HUES6 (cell line): ENCODE data around the gene TVP23C.
A peak's percentile ranks its signal among the peaks of the same experiment; 100 is the strongest.

Source experiments
- H3K27ac ChIP-seq: 2 replicates; pipeline ENCODE4 v1.7.0; 2013; ENCODE audit warnings: low read depth, mild to moderate bottlenecking, low read length, inconsistent platforms
- H3K27me3 ChIP-seq: 2 replicates; pipeline ENCODE4 v1.6.1; 2013; ENCODE audit warnings: low read length; ENCODE audit not compliant: control insufficient read depth, insufficient read depth
- H3K36me3 ChIP-seq: 2 replicates; pipeline ENCODE4 v1.6.1; 2013; ENCODE audit warnings: low read length; ENCODE audit not compliant: control insufficient read depth, insufficient read depth
- H3K4me1 ChIP-seq: 2 replicates; pipeline ENCODE4 v1.6.1; 2013; ENCODE audit warnings: low read length; ENCODE audit not compliant: control insufficient read depth, insufficient read depth
- H3K4me3 ChIP-seq: 2 replicates; pipeline ENCODE4 v1.5.1; 2013; ENCODE audit warnings: low read depth, low read length
- H3K9ac ChIP-seq: one replicate; pipeline ENCODE4 v1.6.1; 2013; ENCODE audit warnings: mild to moderate bottlenecking, low read length
- H3K9me3 ChIP-seq: 2 replicates; pipeline ENCODE4 v1.6.1; 2013; ENCODE audit warnings: low read depth, low read length; ENCODE audit not compliant: control insufficient read depth, insufficient read depth

The TVP23C gene

DNA sequence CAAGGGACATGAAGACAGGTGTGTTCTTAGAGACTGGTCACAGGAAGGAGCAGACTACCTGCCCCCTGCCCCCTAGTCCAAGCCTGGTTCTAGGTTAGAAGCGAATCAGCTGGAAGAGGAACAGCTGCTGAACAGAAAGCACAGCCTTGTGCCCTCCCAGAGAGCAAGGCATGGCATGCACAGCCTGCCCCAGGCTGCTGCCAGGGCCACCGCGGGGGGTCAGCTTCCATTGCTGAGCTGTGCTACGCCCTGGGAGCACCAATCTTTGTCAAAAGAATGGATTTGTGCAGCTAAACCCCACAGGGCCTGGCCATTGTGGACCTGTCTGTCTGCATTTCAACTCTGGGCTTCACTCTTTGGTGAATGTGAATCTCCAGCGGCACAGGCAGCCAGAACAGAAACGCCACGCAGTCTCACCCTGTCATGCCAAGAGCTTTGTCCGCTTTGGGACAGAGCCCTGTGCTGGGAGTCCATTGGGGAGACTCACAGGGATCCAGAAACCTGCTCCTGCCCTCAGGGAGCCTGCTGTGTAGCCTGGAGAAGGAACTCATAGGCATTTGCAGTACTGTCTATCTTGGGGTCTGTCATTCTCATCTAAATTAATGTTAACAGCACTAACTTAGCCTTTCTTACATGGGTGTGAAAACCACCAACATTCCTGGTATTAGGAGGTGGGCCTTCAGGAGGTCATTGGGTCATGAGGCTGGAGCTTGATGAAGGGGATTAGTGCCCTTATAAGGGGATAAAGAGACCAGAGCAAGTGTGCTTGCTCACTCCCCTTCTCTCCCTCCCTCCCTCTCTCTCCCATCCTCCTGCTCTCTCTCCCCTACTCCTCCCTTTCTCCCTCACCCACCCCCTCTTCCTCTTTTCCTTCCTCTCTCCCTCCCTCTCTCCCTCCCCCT lies 70.2 kb downstream of the TVP23C start:
- Histone ChIP-seq H3K9ac (peak overlapping the region; percentile 34), H3K4me1 (peaks cover 32% of the 10 kb centered on the region), H3K9me3 (no peaks in the 10 kb centered on the region), H3K27me3 (no peaks in the 10 kb centered on the region), H3K27ac (peak overlapping the region; percentile 35; the same call in 1 of the 2 replicates), H3K36me3 (peaks cover 17% of the 10 kb centered on the region), H3K4me3 (no peak overlapping the region)

DNA sequence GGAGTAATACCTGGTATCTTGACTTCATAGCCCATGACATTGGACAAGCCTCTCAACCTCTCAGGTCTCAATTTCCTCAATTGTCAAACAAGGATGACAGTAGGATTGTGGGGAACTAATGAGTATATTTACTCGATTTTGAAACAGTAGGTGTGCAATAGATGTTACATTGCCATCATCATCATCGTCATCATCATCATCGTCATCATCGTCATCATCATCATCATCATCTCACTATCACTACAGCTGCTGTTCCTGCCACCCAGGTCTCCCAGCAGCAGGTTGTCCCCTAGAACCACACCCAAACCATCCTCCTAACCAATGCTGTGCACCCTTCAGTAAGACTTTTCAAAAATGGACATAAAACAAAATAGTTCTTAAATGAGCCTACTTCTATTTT lies 71.1 kb downstream of the TVP23C start:
- Histone ChIP-seq H3K4me3 (no peak overlapping the region), H3K27ac (no peak overlapping the region), H3K9me3 (no peaks in the 10 kb centered on the region), H3K4me1 (peaks cover 32% of the 10 kb centered on the region), H3K9ac (no peak overlapping the region), H3K36me3 (peaks cover 24% of the 10 kb centered on the region), H3K27me3 (no peaks in the 10 kb centered on the region)

DNA sequence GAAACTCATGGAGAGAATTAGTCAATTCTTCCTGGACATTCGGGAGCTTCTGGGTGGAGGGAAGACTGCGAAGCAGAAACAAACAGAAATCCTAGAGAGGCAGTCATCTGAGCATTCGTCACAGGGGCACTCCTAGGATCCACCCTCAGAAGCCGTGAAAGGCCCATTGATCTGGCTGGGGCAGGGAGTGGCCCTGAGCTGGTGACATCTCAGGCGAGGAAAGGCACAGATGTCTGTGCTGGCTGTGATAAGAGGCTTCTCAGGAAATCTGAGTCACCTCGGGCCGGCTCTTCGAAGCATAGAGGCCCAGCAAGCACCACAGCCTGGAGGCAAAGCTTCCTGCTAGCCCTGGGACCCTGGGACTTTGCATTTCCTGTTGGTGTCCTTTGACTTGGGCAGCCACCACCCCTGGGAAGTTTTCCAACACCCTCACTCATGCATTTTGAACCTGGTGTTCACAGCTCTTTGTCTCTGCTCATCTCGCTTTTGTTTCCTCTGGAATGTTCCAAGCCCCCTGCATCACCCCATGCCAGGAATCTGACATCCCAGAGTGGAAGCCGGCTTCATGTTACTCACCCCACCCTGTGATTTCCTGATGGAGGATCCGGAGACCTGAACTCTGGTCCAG lies 72.5 kb downstream of the TVP23C start:
- no peaks in the 10 kb centered on the region for H3K27me3 ChIP-seq
- no peak overlapping the region; the same call in 1 of the 2 replicates for H3K4me3 ChIP-seq
- H3K36me3 ChIP-seq = peaks cover 23% of the 10 kb centered on the region
- peak overlapping the region; percentile 43 for H3K9ac ChIP-seq
- H3K27ac ChIP-seq = peak overlapping the region; percentile 78
- no peaks in the 10 kb centered on the region for H3K9me3 ChIP-seq
- peaks cover 32% of the 10 kb centered on the region for H3K4me1 ChIP-seq

DNA sequence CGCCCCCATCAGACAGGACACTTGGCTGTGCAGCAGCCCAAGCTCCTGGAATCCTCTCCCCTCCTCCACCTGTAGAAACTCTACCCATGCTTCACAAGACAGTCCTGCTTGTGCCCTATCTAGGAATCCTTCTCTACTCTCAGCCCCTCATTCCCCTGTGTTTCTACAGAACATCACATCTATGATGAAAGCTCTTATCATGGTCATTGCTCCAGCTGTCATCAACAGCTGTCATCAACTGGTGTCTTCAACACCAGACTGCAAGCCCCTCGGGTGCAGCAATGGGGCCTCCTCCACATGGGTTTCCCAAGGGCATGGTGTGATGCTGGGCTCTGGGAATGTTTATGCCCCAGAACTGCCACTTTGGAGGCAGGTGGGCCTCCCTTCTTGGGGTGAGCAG lies 74.7 kb downstream of the TVP23C start:
- no peaks in the 10 kb centered on the region for H3K27me3 ChIP-seq
- H3K4me1 ChIP-seq = peaks cover 45% of the 10 kb centered on the region
- no peak overlapping the region for H3K4me3 ChIP-seq
- no peaks in the 10 kb centered on the region for H3K9me3 ChIP-seq
- no peak overlapping the region for H3K9ac ChIP-seq
- peaks cover 20% of the 10 kb centered on the region for H3K36me3 ChIP-seq
- H3K27ac ChIP-seq = no peak overlapping the region

DNA sequence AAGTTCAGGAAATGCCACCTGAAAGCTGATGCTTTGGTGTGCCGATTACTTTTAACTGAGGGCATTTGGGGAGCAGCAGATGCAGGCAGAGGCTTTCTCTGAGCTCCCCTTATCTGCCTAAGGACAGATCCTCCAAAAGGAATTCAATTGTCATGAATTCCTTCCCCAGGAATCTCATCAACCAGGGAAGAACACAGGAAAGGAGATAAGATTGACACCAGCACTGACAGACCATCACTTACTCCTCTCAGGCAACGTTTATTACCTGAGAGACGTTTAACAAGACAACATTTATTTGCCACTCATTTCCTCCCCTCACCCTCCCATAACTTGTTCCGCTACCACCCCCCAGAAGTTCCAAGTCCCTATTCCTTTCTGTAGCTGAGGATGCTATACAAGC lies 78.2 kb downstream of the TVP23C start:
- Histone ChIP-seq H3K9me3 (no peaks in the 10 kb centered on the region), H3K36me3 (peaks cover 23% of the 10 kb centered on the region), H3K27me3 (no peaks in the 10 kb centered on the region), H3K27ac (no peak overlapping the region), H3K4me3 (no peak overlapping the region; the same call in 1 of the 2 replicates), H3K9ac (no peak overlapping the region), H3K4me1 (peaks cover 14% of the 10 kb centered on the region)

DNA sequence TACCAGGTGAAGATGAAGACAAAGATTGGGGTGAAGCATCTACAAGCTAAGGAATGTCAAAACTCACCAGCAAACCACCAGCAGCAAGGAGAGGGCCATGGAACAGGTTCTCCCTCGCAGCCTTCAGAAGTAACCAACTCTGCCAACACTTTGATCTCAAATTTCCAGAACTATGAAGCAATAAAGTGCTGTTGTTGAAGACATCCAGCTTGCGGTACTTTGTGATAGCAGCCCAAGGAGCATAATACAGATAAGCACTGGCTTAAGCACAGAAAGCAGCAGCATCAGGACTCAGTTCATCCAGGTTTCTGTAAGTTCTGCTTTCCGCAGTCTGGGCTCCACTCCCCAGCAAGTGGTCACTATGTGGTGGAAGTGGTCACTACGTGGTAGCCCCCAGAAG lies 79.9 kb downstream of the TVP23C start:
- Histone ChIP-seq H3K36me3 (peaks cover 23% of the 10 kb centered on the region), H3K27me3 (no peaks in the 10 kb centered on the region), H3K27ac (no peak overlapping the region), H3K4me1 (peaks cover 13% of the 10 kb centered on the region), H3K4me3 (no peak overlapping the region), H3K9ac (no peak overlapping the region), H3K9me3 (no peaks in the 10 kb centered on the region)

DNA sequence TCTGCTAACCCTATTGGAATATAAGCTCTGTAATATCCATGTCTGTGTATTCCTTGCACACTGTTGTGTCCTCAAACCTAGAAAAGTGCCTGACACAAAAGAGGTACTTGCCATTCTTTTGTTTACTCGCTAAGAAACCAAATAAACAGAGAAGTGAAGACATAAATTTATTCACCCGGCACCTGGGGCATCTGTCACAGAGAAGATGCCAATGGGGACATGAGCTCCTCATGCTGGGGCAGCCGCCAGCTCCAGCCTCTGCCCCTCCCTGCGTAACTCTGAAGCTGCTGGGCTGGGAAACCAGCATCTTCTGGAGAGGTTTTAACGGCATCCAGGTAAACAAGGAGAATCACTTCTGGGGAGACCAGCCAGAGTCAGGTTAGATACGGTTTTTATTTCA lies 80.8 kb downstream of the TVP23C start:
- H3K27ac ChIP-seq = no peak overlapping the region
- no peak overlapping the region for H3K9ac ChIP-seq
- H3K36me3 ChIP-seq = peaks cover 18% of the 10 kb centered on the region
- H3K9me3 ChIP-seq = no peaks in the 10 kb centered on the region
- H3K27me3 ChIP-seq = no peaks in the 10 kb centered on the region
- peaks cover 13% of the 10 kb centered on the region for H3K4me1 ChIP-seq
- no peak overlapping the region for H3K4me3 ChIP-seq

DNA sequence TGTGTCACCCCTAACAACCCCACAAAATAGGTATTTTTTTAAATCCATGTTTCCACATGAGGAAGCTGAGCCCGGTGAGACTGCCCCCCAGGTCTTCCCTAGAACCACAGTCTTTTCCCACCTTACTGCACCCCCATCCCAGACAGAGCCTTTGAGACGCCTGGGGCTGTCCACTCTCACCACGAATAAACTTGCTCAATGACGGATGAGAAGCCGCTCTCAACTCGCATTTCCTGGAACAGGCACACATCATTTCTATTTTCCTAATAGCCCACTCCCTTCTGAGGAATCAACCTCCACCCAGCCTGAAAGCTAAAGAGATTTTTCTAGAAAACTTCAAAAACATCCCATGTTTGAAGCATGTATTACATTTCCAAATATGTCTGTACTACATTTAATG lies 81.8 kb downstream of the TVP23C start:
- peaks cover 16% of the 10 kb centered on the region for H3K36me3 ChIP-seq
- H3K27ac ChIP-seq = no peak overlapping the region
- peaks cover 13% of the 10 kb centered on the region for H3K4me1 ChIP-seq
- no peak overlapping the region for H3K4me3 ChIP-seq
- no peaks in the 10 kb centered on the region for H3K27me3 ChIP-seq
- H3K9ac ChIP-seq = no peak overlapping the region
- no peaks in the 10 kb centered on the region for H3K9me3 ChIP-seq

DNA sequence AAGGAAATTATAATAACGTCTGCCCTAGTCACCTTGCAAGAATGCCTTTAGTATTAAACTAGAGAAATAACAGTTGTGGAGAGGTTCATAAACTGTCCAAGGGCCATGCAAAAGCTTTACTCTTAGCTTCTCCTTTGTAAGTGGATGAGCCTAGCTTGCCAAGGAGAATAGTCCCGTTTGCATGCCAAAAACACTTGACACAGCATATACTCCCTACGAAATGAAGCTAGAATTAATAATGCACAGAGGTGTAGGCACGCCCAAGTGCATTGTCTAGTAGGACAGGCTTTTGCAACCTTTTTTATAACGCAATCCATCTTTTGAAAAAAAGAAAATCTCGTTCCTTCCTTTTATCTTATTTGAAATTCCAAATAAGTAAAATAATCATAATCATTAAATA lies 83.1 kb downstream of the TVP23C start:
- Histone ChIP-seq H3K27ac (no peak overlapping the region), H3K9me3 (no peaks in the 10 kb centered on the region), H3K9ac (no peak overlapping the region), H3K4me3 (no peak overlapping the region), H3K4me1 (peaks cover 10% of the 10 kb centered on the region), H3K27me3 (no peaks in the 10 kb centered on the region), H3K36me3 (peaks cover 15% of the 10 kb centered on the region)

DNA sequence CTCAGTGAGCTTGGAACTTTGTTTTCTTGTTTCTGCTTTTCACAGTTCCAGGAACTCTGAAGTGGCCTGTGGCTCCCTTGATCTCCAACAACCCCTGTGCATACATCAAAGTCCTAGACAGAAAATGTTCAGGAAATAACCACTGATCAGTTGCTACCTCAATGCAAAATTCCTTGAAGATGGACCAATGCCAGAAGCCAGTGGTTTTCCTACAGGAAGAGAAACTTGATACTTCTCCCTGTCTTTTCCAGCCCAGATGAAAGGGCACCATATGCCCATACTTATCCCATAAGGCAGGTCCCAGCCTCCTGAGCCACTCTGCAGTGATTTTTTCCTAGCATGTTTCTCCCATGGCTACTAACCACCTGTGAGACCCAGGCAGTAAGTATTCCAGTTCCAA lies 83.6 kb downstream of the TVP23C start:
- Histone ChIP-seq H3K4me3 (no peak overlapping the region), H3K36me3 (peaks cover 16% of the 10 kb centered on the region), H3K9ac (no peak overlapping the region), H3K27ac (no peak overlapping the region), H3K9me3 (no peaks in the 10 kb centered on the region), H3K27me3 (no peaks in the 10 kb centered on the region), H3K4me1 (peaks cover 5% of the 10 kb centered on the region)

DNA sequence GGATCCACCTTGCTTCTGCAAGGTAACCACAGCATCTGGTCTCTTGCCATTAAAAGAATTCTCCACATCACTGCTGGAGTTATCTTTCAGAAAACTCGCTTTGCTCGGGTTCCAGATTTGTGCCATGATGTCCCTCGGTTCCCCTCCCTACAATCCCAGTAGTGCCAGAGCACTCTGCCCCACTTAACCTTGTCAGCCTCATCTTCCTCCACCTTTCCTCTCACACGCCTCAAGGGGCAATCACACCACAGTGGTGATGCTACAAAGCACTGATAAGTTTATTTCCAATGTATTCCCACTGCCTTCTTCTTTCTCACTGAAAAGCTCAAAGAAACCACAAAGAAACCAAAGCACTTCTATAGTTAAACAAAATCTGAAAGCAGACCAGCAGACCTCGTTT lies 84.4 kb downstream of the TVP23C start:
- Histone ChIP-seq H3K4me1 (no peaks in the 10 kb centered on the region; the same call in 1 of the 2 replicates), H3K27ac (no peak overlapping the region), H3K27me3 (no peaks in the 10 kb centered on the region), H3K36me3 (peaks cover 15% of the 10 kb centered on the region), H3K4me3 (no peak overlapping the region), H3K9ac (no peak overlapping the region), H3K9me3 (no peaks in the 10 kb centered on the region)
